ENCODE results near the gene TMA16.
"Not testable (repeated sequence)": the region's sequence is repeated elsewhere in the genome, so short reads cannot be mapped to it uniquely, and the experiment has no call there.

Gene TMA16
- total RNA-seq = 9.2 to 25.2 (median 13.9) reads per million in 17 experiments

- DNase-seq = peak; percentile 94 to 96 (median 96)
These were observed at the start of gene TMA16 for GRCh38 chr4:163494360-163495241. Gene TMA16, plus strand, starts transcription at chr4:163494690. Its CDS starts 112 bp downstream, at chr4:163494802.

GRCh38 chr4:163447023-163447422 is 47.5 kb upstream of the TMA16 start:
- not testable (repeated sequence) for DNase-seq

- no peak for DNase-seq
These were observed 47.0 kb upstream of the TMA16 start for GRCh38 chr4:163447481-163447880.

GRCh38 chr4:163448540-163449203 is 45.8 kb upstream of the TMA16 start:
- no peak for DNase-seq

- no peak for DNase-seq
These were observed 31.9 kb upstream of the TMA16 start for GRCh38 chr4:163462556-163462955.

- DNase-seq = peak in 1 of 4 experiments; percentile 11
These were observed 27.3 kb upstream of the TMA16 start for GRCh38 chr4:163467082-163467770.

- peak in 3 of 4 experiments; percentile 4 to 56 (median 41) for DNase-seq
These were observed 24.1 kb upstream of the TMA16 start for GRCh38 chr4:163470391-163470790.

GRCh38 chr4:163473130-163473529 is 21.4 kb upstream of the TMA16 start:
- no peak for DNase-seq

GRCh38 chr4:163473576-163473975 is 20.9 kb upstream of the TMA16 start, which contains the start of gene TKTL2:
Gene TKTL2, minus strand, starts transcription at chr4:163473754. Its CDS starts 20 bp downstream, at chr4:163473734.
- no peak for DNase-seq

- DNase-seq = no peak
These were observed 20.5 kb upstream of the TMA16 start for GRCh38 chr4:163474027-163474426.

GRCh38 chr4:163476761-163477438 is 17.6 kb upstream of the TMA16 start:
- no peak for DNase-seq

GRCh38 chr4:163482190-163482589 is 12.3 kb upstream of the TMA16 start:
- peak; percentile 39 to 84 (median 58) for DNase-seq

- DNase-seq = peak; percentile 64 to 77 (median 72)
These were observed 9.6 kb upstream of the TMA16 start for GRCh38 chr4:163484906-163485305.

- peak in 3 of 4 experiments; percentile 47 to 58 (median 48) for DNase-seq
These were observed 8.9 kb upstream of the TMA16 start for GRCh38 chr4:163485589-163485988.

- DNase-seq = no peak
These were observed 8.2 kb upstream of the TMA16 start for GRCh38 chr4:163486321-163486720.

- DNase-seq = no peak
These were observed 4.6 kb upstream of the TMA16 start for GRCh38 chr4:163489929-163490328.

GRCh38 chr4:163492951-163493504 is 1.5 kb upstream of the TMA16 start:
- DNase-seq = peak in 3 of 4 experiments; percentile 7 to 17 (median 11)

GRCh38 chr4:163493643-163494359 is 689 bp upstream of the TMA16 start:
- DNase-seq = peak; percentile 56 to 86 (median 78)

GRCh38 chr4:163495900-163496299 is 1.4 kb downstream of the TMA16 start:
- DNase-seq = peak in 1 of 4 experiments; percentile 1

- DNase-seq = no peak
These were observed 6.1 kb downstream of the TMA16 start for GRCh38 chr4:163500586-163500985.

- peak in 2 of 4 experiments; percentile 2 to 20 for DNase-seq
These were observed 10.9 kb downstream of the TMA16 start for GRCh38 chr4:163505374-163505773.
